DND-41 (cell line): ENCODE measurements around the gene RNF130.

Experiments used
- CTCF ChIP-seq: IDR thresholded peaks from 2 replicates; pipeline ENCODE4 v1.5.1; 2012; ENCODE audit warnings: borderline replicate concordance, low read length, moderate library complexity, mild to moderate bottlenecking; ENCODE audit not compliant: poor library complexity, severe bottlenecking; ENCODE audit errors: extremely low read depth
- EZH2 ChIP-seq: IDR thresholded peaks from 3 replicates; pipeline ENCODE4 v1.6.1; 2012; ENCODE audit warnings: borderline replicate concordance, low read depth, mild to moderate bottlenecking, moderate library complexity, low read length, inconsistent platforms; ENCODE audit not compliant: severe bottlenecking

GRCh38 chr5:180107005-180107404 lies 35.4 kb upstream of the RNF130 start:
- TF ChIP-seq CTCF (no peak), EZH2 (no peak)
